ENCODE measurements around the gene DCC. TPM values are rescaled to one million over a fixed set of nuclear protein-coding genes. Genes with fewer than 3 reads are reported as not detected.

The DCC gene
- total RNA-seq, 4 donors from 2014 or later = 0.13 TPM; not detected in 3

- TF ChIP-seq, protein P1, sequence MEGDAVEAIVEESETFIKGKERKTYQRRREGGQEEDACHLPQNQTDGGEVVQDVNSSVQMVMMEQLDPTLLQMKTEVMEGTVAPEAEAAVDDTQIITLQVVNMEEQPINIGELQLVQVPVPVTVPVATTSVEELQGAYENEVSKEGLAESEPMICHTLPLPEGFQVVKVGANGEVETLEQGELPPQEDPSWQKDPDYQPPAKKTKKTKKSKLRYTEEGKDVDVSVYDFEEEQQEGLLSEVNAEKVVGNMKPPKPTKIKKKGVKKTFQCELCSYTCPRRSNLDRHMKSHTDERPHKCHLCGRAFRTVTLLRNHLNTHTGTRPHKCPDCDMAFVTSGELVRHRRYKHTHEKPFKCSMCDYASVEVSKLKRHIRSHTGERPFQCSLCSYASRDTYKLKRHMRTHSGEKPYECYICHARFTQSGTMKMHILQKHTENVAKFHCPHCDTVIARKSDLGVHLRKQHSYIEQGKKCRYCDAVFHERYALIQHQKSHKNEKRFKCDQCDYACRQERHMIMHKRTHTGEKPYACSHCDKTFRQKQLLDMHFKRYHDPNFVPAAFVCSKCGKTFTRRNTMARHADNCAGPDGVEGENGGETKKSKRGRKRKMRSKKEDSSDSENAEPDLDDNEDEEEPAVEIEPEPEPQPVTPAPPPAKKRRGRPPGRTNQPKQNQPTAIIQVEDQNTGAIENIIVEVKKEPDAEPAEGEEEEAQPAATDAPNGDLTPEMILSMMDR (IDR thresholded peaks at IDR 0.05) = no peak
- TF ChIP-seq POLR2A (IDR thresholded peaks at IDR 0.05) = no peak
- no peak for DNase-seq (ENCODE audit: low spot score in 2 of 2)
- intact Hi-C loops (cut with DNase I; ENCODE audit: low total_unique reads) = no loop called here
- 84 to 94% methylated on average over 1 of the region's 1 CpG for WGBS, 2 donors
- no peak overlapping the region for H3K4me3 ChIP-seq (ENCODE audit: low read depth, poor library complexity, severe bottlenecking)
These were observed 262.8 kb downstream of the DCC start for GRCh38 chr18:52602820-52603219.

GRCh38 chr18:52605345-52605744 lies 265.3 kb downstream of the DCC start:
- H3K4me3 ChIP-seq (ENCODE audit: low read depth, poor library complexity, severe bottlenecking) = no peak overlapping the region
- intact Hi-C loops (cut with DNase I; ENCODE audit: low total_unique reads) = no loop called here
- 79 to 83% methylated on average over 3 of the region's 3 CpGs for WGBS, 2 donors
- no peak for TF ChIP-seq POLR2A (IDR thresholded peaks at IDR 0.05)
- TF ChIP-seq, protein P1 (IDR thresholded peaks at IDR 0.05) = no peak
- DNase-seq (ENCODE audit: low spot score in 2 of 2) = no peak

DNA sequence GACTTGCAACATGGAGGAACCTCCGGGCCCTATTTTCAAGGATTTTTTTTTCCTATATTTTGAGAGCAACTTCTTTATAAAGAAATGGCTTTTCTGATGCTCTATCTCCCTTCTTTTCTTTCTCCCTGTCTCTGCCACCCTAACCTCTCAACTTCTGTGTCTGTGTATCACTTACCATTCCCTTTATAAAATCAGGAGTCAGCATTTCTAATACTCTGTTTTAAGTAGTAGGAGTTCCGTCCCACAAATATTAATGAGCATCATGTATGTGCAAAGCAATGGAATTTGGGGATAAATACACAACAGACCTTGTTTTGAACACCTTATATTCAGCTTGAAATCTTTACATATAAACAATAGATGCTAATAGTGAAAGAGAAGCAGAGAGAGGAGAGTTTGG lies 268.0 kb downstream of the DCC start:
- TF ChIP-seq, protein P1 (IDR thresholded peaks at IDR 0.05) = no peak
- no peak for TF ChIP-seq POLR2A (IDR thresholded peaks at IDR 0.05)
- DNase-seq (ENCODE audit: low spot score in 2 of 2) = no peak
- intact Hi-C loops (cut with DNase I; ENCODE audit: low total_unique reads) = loop anchor here (2.0 kb wide), 1 partner anchor 25 kb away; no protein-coding TSS in a partner anchor
- 87 to 94% methylated on average over 2 of the region's 2 CpGs for WGBS, 2 donors
- no peak overlapping the region for H3K4me3 ChIP-seq (ENCODE audit: low read depth, poor library complexity, severe bottlenecking)

DNA sequence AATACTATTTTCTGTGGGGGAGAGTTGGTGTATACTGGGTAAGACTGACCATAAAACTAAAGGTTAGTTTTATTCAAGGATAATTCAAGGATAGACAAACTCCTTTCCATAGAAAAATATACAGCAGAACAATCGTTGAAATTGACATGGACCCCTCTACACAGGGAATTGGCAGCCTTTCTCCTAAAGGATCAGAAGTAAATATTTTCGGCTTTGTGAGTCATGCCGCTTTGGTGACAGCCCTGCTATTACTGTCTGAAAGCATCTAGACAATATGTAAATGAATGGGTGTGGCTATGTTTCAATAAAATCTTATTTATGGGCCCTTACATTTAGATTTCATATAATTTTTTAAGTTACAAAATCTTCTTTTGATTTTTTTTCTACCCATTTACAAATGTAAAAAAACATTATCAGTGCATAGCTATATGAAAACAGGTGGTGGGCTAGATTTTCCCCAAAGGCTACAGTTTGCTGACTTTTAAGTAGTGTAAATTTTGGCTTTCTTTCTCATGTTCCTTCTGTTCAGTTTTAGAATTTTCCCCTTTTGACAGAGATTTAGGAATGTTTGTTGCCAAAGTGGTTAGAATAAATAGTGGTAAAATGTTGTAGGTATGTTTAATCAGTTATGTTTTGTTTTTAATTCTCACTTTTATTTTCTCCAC lies 270.6 kb downstream of the DCC start:
- 36 to 61% methylated on average over 3 of the region's 3 CpGs for WGBS, 2 donors
- intact Hi-C loops (cut with DNase I; ENCODE audit: low total_unique reads) = no loop called here

GRCh38 chr18:52612406-52612805 lies 272.4 kb downstream of the DCC start:
- no peak for DNase-seq (ENCODE audit: low spot score in 2 of 2)
- no peak overlapping the region for H3K4me3 ChIP-seq (ENCODE audit: low read depth, poor library complexity, severe bottlenecking)
- intact Hi-C loops (cut with DNase I; ENCODE audit: low total_unique reads) = no loop called here
- TF ChIP-seq POLR2A (IDR thresholded peaks at IDR 0.05) = no peak
- TF ChIP-seq, protein P1 (IDR thresholded peaks at IDR 0.05) = no peak

More for the DNA sequence above, 270.6 kb downstream of the DCC start:
- no peak for DNase-seq (ENCODE audit: low spot score in 2 of 2)
- no peak for TF ChIP-seq POLR2A (IDR thresholded peaks at IDR 0.05)
- TF ChIP-seq, protein P1 (IDR thresholded peaks at IDR 0.05) = no peak
- H3K4me3 ChIP-seq (ENCODE audit: low read depth, poor library complexity, severe bottlenecking) = no peak overlapping the region

DNA sequence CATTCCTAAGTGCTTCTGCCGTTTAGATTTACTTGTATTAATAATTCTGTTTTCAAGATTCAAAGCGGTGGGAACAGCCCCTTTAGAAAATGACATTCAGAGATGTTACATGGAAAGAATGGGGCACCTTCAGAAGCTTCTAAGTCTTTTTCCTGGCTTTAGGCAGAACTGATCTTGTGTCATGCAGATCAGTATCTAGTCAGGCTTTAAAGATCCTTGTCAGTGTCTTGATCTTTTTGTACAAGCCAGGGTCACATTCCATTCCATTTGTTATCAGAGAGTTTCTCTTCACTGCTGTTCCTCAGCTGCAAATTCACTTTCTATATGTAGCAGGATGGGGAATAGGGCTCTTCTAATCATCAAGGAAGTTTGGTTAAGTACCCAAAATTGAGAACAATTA lies 275.3 kb downstream of the DCC start:
- no peak overlapping the region for H3K4me3 ChIP-seq (ENCODE audit: low read depth, poor library complexity, severe bottlenecking)
- DNase-seq (ENCODE audit: low spot score in 2 of 2) = no peak
- no peak for TF ChIP-seq POLR2A (IDR thresholded peaks at IDR 0.05)
- TF ChIP-seq, protein P1 (IDR thresholded peaks at IDR 0.05) = no peak
- intact Hi-C loops (cut with DNase I; ENCODE audit: low total_unique reads) = no loop called here
- 39 to 48% methylated on average over 2 of the region's 2 CpGs for WGBS, 2 donors
